Germinal center (tissue), 1 donor: ENCODE results near the gene PDE12.

ENCODE experiments used
- DNase-seq: peaks from one replicate; pipeline ENCODE4 v3.0.0; 2012; ENCODE audit warnings: mixed read lengths, low spot score

Gene PDE12, protein sequence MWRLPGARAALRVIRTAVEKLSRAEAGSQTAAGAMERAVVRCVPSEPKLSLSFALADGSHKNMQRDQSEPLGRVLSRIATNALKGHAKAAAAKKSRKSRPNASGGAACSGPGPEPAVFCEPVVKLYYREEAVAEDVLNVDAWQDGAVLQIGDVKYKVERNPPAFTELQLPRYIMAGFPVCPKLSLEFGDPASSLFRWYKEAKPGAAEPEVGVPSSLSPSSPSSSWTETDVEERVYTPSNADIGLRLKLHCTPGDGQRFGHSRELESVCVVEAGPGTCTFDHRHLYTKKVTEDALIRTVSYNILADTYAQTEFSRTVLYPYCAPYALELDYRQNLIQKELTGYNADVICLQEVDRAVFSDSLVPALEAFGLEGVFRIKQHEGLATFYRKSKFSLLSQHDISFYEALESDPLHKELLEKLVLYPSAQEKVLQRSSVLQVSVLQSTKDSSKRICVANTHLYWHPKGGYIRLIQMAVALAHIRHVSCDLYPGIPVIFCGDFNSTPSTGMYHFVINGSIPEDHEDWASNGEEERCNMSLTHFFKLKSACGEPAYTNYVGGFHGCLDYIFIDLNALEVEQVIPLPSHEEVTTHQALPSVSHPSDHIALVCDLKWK

DNA sequence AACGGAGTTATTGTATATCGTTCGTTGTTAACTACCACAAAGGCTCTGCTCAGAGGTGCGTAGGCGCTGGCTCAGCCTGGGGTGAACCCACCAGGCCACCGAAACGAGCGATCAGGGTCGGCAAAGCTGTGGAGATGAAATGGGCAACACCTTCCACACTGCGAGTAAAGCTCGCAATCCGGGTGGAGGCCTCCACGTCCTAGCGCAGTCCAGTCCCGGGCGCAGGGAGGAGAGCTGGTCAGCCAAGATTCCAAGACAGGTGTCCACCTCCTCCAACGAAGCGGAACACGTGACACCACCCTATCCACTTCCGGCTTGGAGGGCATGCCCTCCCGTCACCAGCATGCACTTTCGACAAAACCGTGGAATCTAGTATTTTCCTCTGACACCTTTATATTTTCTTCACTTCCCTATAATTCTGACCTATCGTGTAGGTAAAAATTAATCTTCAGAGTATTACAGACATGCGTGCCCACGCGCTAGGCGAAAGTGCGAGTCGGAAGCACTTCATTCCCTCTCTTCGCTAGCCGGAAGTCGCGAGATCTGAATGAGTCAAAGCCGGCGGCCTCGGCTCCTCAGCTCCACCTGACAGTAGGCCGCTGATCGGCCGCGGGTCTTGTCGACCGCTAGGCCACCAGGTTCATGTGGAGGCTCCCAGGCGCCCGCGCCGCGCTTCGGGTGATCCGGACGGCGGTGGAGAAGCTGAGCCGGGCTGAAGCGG is at the start of gene PDE12:
TSS of gene PDE12 (plus strand) at position 537 of the 721 bp plus-strand sequence. CDS start at position 643, 106 bp downstream.
- peak; percentile 75 for DNase-seq

GRCh38 chr3:57512166-57512565 is 43.9 kb upstream of the PDE12 start:
- DNase-seq, result no peak

- DNase-seq, result no peak
Observed at GRCh38 chr3:57518276-57518915, 37.7 kb upstream of the PDE12 start.

- DNase-seq, result no peak
Observed at GRCh38 chr3:57530071-57530608, 25.9 kb upstream of the PDE12 start.

- DNase-seq, result no peak
Observed at GRCh38 chr3:57538465-57538864, 17.6 kb upstream of the PDE12 start.

DNA sequence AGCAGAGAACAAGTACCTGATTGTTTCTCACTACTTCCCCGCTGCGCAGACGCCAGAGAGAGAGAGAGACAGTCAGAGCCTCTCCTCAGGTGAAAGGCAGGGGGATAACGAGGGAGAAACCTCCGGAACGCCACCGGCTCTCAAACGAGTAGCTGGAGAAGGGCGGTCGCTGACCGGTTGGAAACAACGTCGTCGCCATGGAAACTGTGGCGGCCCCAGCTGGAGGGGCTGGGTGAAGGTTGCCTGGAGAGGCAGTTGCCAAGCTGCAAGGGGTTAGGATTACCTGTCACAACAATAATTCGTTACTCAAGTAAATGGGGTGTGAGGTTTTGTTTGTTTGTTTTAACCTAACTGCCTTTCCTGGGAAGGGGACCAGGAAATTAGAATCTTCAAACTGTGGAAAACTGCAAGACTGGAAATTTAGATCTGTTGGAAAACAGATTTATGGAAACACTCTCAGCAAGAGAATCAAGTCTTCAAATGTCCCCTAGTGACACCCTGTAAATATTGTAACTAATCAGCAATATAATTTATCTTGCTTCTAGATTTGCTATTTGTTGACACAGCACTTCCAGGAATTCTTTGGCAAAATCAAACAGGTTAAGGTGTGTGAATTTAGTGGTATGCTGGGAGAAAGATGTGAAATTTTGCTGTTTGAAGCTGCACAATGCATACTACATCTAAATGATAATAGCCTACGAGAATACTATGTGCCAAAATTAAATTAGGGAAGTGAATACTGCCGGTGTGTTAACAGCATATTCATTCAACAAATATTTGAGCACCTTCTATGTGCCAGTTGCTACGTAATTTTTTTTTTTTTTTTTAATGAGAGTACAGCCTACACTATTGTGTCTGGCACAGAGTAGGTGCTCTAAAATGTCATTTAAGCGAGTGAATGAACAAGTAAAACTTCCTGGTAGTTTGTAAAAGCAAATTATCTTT is 11.6 kb upstream of the PDE12 start, which contains the start of gene DNAH12:
TSS of gene DNAH12 (minus strand) at position 164 of the 945 bp plus-strand sequence. CDS start 1,474 bp downstream, outside the sequence.
- DNase-seq, result peak; percentile 47

- DNase-seq, result no peak
Observed at GRCh38 chr3:57545636-57546268, 10.3 kb upstream of the PDE12 start.

DNA sequence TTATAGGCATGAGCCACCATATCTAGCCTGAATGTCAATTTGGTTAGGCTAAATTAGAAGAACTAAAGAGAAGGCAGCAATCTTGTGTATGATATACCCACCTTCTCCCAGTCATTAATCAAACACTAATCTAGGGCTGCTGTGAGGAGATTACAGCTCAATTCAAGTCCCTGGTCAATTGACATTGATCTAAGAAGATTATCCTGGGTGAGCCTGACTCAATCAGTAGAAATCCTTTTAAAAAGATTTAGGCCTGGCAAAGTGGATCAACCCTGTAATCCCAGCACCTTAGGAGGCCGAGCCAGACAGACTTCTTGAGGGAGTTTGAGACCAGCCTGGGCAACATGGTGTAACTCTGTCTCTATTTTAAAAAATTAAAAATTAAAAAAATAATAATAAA is 9.5 kb upstream of the PDE12 start:
- no peak for DNase-seq

DNA sequence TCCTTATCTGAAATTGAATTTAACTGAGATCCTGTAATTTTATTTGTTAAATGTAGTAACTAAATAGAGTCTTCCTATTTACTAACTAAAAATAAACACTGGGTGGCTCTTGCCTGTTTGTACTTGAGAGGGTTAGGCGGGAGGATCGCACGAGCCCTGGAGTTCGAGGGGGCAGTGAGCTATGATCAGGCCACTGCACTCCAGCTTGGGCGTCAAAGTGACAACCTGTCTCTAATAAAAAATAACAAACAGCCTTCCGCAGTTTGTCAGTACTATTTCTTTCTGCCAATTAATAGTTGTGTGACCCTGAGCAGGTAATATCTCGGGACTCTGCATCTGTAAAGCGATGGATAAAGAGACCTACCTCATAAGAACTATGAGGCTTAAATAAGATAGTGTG is 768 bp upstream of the PDE12 start:
- DNase-seq, result peak; percentile 3

DNA sequence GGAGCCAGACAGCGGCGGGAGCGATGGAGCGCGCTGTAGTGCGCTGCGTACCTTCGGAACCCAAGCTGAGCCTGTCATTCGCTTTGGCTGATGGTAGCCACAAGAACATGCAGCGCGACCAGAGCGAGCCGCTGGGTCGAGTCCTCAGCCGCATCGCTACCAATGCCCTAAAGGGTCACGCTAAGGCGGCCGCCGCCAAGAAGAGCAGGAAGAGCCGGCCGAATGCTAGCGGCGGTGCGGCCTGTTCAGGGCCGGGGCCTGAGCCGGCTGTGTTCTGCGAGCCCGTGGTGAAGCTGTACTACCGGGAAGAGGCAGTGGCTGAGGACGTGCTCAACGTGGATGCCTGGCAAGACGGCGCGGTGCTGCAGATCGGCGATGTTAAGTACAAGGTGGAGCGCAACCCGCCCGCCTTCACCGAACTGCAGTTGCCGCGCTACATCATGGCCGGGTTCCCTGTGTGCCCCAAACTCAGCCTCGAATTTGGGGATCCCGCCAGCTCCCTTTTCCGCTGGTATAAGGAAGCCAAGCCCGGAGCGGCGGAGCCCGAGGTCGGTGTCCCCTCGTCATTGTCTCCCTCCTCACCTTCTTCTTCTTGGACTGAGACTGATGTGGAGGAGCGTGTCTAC is 498 bp downstream of the PDE12 start:
- DNase-seq, result peak; percentile 58

GRCh38 chr3:57557085-57557537 is 1.0 kb downstream of the PDE12 start:
- peak; percentile 45 for DNase-seq

DNA sequence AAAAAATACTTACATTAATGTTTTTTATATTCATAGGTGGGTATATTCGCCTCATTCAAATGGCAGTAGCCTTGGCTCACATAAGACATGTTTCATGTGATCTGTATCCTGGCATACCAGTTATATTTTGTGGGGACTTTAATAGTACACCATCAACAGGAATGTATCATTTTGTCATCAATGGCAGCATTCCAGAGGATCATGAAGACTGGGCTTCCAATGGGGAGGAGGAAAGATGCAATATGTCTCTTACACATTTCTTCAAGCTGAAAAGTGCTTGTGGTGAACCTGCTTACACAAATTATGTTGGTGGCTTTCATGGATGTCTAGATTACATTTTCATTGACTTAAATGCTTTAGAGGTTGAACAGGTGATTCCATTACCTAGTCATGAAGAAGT is 3.5 kb downstream of the PDE12 start:
- DNase-seq, result no peak

DNA sequence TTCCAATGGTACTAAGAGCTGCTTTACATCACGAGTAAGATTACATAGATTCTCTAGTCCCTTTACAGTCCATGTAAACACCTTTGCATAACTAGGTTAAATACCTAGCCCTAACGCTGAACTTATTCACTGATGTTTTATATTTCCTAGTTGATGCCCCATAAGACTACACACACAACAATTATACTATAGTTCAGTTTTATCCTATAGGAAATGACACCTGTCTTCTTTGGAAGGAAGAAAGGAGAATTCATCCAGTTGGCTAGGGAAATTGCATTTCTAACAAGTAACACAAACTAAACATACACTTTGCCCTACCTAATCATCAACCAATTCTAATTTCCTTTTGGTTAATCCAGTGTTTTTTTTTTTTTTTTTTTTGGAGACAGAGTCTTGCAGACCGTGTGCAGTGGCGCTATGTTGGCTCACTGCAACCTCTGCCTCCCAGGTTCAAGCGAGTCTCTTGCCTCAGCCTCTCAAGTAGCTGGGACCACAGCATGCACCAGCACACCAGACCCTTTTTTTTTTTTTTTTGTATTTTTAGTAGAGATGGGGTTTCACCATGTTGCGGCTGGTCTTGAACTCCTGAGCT is 13.9 kb downstream of the PDE12 start:
- no peak for DNase-seq

DNA sequence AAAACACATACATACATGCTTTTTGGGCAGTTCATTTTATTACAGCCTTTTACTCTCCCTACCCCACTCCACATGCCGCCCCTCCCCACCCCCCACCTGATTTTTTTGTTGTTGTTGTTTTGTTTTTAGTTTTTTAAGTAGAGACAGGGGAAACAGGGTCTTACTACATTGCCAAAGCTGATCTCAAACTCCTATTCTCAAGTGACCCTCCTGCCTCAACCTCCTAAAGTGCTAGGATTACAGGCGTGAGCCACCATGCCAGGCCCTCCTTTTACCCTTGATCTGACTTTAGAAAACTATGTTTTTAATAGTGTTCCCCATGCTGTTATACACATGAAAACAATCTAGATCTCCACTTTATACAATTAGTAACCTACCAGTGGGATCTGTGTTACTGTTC is 14.8 kb downstream of the PDE12 start:
- no peak for DNase-seq

DNA sequence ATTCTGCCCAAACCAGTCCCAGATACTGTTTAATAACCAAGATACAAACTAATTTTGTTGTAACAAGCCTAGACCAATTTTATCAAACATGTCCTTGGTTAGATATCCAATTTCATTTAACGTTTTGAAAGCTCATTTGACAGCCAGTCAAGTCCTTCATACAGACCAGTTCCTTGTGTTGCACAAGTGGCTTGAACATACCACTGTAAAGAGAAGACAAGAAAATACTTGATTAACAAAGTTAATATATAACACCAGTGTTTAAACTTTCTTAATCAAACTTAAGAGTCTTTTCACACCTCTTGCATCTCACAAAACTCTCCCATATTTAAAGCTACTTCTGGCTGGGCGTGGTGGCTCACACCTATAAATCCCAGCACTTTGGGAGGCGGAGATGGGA is 16.0 kb downstream of the PDE12 start:
- DNase-seq, result no peak

DNA sequence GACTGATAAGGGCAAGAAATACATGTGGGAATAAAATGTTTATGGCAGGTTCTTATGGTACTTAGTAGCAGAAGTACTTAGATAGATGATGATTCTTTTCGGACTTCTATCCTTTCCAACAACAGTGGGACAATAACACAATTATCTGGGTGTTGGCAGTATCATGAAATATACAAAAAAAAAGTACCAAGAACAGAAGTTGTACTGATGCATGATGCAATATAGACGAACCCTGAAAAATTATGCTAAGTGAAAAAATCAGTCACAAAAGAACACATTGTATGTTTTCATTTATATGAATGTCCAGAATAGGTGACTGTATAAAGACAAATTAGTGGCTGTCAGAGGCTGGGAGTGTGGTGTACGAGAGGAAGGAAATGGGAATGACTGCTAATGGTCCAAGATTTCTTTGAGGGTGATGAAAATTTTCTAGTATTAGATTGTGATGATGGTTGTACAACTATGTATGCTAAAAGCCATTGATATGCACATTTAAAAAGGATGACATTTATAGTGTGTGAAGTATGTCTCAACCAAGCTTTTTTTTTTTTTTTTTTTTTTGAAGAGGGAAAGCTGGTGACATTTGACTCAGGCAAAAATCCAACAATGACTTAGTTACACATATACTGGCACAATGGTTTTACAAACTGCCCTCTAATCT is 20.0 kb downstream of the PDE12 start:
- DNase-seq, result no peak

GRCh38 chr3:57577801-57578200 is 21.7 kb downstream of the PDE12 start:
- no peak for DNase-seq

DNA sequence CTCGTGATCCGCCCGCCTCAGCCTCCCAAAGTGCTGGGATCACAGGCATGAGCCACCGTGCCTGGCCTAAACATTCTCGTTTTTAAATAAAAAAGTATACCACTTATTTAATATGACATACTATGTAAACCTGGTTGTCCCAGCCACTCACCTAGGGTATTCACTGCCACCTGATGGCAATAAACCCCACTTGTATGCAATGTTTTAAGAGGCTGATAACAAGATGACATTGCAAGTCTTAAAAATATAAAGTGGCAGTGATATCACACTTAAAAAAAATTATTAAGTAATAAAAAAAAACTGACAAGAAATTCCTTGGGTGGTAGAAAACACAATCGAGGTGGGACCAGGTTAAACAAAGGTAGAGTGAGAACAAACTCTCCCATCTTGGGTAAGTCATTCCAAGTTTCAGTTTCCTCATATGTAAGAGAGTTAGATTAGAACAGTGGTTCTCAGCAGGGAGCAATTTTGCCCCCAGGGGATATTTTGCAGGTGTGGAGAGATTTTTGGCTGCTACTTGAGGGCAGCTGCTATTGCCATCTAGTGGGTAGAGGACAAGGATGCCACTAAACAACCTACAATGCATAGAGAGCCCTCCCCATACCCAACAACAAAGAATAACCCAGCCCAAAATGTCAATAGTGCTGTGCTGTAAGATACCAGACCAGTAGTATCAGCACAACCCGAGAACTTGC is 26.5 kb downstream of the PDE12 start:
- DNase-seq, result peak; percentile 54
